ENCODE results near the gene NOS1.
A peak's percentile ranks its signal among the peaks of the same experiment; 100 is the strongest.
"Not testable (repeated sequence)": the region's sequence is repeated elsewhere in the genome, so short reads cannot be mapped to it uniquely, and the experiment has no call there.

Gene NOS1

DNA sequence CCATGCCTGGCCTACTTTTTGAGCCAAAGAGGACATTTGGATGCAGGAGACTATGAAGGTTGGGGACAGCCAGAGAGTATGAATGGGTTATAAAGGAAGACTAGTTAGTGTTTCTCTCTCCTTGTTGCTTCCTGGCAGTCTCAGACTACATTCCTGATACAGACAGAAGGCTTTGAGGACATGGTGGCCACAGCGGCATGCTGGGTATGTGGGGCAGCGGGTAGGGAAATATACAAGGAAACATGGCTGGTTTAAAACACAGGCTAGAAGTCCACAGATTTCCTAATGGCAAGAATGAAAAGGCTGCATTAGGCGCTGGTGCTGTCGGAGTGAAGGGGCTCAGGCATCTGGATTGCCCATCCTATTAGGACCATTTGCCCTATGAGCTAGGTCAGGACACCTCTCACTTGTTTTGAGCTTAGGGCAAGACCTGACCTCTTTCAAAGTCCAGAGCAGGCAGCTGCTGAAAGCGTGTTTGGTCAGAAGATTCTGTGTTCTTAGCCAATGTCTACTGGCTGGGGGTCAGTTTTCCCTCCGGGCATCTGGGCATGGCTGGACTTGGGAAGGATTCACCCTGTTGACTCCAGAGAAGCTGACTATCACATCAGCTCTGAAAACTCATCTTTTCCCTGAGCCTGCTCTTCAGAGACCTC, 151.0 kb downstream of the NOS1 start:
- no peak for DNase-seq (ENCODE audit: low read depth, low spot score)

DNA sequence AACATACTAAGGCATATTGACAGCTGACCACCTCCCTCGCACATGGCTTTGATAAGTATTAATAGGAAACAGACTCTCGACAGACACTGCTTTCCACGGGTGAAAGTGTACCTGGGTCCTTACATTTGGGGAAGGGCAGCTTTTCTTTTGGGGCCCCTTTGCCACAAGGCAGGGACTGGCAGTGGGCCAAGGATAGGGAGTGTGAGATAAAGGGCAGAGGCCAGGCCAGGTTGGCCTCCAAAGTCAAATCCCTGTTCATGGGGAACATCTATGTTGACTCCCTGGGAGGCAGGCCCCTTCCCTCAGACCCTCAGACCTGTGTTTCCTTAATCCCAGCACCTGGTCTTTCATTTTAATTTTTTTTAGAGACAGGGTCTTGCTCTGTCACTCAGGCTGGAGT, 151.8 kb downstream of the NOS1 start:
- no peak for DNase-seq (ENCODE audit: low read depth, low spot score)

DNA sequence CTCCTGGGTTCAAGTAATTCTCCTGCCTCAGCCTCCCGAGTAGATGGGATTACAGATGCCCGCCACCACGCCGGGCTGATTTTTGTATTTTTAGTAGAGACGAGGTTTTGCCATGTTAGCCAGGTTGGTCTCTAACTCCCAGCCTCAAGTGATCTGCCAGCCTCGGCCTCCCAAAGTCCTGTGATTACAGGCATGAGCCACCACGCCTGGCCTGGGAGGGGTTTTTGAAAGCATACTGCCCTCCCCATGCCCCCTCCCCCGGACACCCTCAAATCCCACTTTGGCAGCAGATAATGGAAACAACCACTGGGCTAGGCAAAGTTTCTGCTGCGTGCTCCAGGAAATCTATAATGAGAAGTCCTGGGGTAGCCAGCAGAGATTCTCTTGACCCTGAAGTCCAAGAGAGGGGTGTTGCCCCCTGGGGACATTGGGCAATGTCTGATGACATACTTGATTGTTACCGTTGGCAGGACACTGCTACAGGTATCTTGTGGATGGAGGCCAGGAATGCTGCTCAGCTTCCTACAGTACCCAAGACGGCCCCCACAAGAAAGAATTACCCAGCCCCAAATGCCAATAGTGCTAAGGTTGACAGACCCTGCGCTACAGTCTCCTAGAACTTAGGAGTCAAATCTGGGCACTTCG, 152.5 kb downstream of the NOS1 start:
- DNase-seq (ENCODE audit: low read depth, low spot score) = no peak

GRCh38 chr12:117208206-117208605, 153.2 kb downstream of the NOS1 start:
- DNase-seq (ENCODE audit: low read depth, low spot score) = no peak

- DNase-seq (ENCODE audit: low read depth, low spot score) = no peak
These were observed 153.8 kb downstream of the NOS1 start for GRCh38 chr12:117207675-117208074.

DNA sequence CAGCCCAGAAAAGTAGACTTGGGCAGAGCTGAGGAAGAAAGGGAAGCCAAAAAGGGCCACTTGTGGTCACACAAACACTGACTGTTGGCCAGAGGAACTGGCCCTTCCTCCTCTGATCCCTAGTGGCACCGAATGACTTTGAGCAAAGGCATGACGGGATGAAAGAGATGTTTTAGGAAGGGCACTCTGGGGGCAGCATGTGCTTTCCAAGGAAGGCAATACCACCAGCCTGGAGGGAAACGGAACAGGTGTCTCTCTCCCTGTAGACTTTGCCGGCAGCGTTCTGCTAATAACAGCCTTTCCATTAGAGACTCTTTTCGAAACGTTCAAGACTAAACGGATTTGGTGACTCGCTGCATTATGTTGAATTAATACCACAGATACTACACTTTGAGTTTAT, 158.9 kb downstream of the NOS1 start:
- no peak for DNase-seq (ENCODE audit: low read depth, low spot score)

GRCh38 chr12:117202033-117202432, 159.4 kb downstream of the NOS1 start:
- DNase-seq (ENCODE audit: low read depth, low spot score) = no peak

- not testable (repeated sequence) for DNase-seq (ENCODE audit: low read depth, low spot score)
These were observed 161.3 kb downstream of the NOS1 start for GRCh38 chr12:117199956-117200744.

DNA sequence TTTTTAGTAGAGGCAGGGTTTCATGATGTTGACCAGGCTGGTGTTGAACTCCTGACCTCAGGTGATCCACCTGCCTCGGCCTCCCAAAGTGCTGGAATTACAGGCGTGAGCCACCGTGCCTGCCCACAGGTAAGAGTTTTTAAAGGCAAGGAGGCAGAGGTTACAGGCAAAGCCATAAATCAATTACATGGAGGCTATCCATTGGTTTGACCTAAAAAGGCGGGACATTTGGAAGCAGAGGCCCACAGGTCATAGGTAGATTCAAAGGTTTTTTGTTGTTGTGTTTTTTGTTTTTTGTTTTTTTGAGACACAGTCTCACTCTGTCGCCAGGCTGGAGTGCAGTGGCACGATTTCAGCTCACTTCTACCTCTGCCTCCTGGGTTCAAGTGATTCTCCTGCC, 165.1 kb downstream of the NOS1 start:
- DNase-seq (ENCODE audit: low read depth, low spot score) = not testable (repeated sequence)

DNA sequence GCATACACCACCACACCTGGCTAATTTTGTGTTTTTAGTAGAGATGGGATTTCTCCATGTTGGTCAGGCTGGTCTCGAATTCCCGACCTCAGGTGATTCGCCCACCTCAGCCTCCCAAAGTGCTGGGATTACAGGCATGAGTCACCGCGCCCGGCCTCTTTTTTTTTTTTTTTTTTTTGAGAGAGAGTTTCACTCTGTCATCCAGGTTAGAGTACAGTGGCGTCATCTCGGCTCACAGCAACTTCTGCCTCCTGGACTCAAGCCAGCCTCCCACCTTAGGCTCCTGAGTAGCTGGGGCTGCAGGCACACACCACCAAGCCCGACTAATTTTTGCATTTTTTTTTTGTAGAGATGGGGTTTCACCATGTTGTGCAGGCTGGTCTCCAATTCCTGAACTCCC, 166.4 kb downstream of the NOS1 start:
- DNase-seq (ENCODE audit: low read depth, low spot score) = peak; percentile 28

DNA sequence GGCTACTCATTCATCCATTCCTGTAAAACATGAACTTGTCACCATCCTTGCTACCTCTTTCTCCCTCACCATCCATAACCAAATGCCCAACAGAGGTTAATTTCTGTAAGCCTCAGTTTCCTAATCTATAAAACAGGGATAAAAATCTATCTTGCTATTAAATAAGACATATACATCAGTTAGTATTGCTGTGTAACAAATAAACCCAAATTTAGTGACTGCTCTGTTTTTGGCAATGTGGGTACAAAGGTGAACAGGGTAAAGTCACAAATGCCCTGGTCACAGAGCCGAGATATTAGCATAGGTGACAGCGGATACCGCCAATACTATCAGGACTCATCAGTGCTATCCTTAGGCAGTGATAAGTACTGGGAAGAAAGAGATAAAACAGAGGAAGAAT, 167.5 kb downstream of the NOS1 start:
- no peak for DNase-seq (ENCODE audit: low read depth, low spot score)

- not testable (repeated sequence) for DNase-seq (ENCODE audit: low read depth, low spot score)
These were observed 168.8 kb downstream of the NOS1 start for GRCh38 chr12:117192581-117192980.

DNA sequence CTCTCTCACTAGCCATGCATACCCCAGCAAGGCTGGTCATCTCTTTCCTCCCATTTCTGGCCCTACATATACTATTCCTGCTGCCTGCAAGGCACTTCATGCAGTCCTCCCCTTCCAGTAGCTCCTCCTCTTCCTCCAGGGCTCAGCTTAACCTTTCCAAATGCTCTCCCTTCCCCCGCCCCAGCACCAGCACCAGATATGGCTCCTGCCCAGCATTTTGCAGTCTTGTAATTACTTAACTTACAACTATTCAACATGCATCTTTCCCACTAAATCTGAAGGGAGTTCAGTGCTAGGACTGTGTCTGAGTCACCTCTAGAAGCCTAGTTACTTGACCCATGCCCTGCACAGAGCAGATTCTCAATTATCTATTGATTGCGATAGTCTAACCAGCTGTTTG, 169.4 kb downstream of the NOS1 start:
- peak; percentile 45 for DNase-seq (ENCODE audit: low read depth, low spot score)

DNA sequence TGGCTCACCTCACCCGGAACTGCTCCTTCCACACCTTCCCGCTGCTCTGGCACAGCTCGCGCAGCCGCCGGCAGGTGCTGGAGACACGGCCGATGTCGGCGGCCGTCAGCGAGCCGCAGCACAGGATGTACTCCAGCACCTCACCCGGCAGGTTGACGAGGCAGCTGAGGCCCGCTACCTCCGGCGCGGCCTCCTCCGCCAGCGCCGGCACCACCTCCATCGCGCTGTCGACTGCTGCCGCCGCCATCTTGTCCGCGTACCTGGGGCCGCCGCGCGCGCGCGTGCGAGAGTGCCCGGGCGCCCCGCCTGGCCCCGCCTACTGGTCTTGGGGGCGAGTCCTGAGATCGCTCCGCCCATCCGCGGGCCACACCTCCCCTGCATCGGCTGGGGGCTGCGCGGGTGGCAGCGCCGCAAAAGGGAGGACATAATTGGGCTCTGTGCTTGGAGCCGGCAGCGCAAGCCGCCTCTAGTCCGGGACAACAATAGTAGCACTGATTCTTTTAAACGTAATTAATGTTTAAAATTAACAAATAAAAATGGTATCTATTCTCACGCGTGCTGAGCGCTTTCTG, 171.1 kb downstream of the NOS1 start, which contains the start of gene FBXO21:
Gene FBXO21, minus strand, starts transcription at position 261 of the 572 bp plus-strand sequence. Its CDS starts 14 bp downstream, at position 247.
- peak; percentile 95 for DNase-seq (ENCODE audit: low read depth, low spot score)

DNA sequence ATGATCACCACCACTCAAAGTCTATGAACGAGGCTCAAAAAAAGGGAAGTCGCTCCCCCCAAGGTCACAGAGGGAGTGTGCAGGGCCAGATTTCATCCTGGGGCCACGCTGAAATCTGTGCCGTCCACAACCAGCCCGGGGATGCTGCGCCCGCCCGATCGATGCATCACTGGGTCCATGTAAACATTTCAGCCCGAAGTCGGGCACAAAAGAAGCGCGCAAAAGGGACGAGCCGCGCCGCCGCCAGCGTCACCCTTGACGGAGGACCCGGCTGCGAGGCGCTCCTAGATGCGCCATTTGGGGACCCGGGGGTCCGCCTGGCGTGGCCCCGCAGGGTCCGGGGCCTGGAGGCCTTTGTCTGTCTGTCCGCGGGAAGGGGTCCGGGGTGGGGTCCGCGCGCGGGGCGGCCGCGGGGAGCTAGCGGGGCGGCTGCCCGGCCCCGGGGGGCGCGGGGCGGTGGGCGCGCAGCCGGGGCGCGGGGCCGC, 171.7 kb downstream of the NOS1 start:
- peak; percentile 52 for DNase-seq (ENCODE audit: low read depth, low spot score)

- peak; percentile 54 for DNase-seq (ENCODE audit: low read depth, low spot score)
These were observed 172.3 kb downstream of the NOS1 start for GRCh38 chr12:117188961-117189724.

- DNase-seq (ENCODE audit: low read depth, low spot score) = no peak
These were observed 173.2 kb downstream of the NOS1 start for GRCh38 chr12:117188121-117188665.

- no peak for DNase-seq (ENCODE audit: low read depth, low spot score)
These were observed 174.0 kb downstream of the NOS1 start for GRCh38 chr12:117187421-117187820.

DNA sequence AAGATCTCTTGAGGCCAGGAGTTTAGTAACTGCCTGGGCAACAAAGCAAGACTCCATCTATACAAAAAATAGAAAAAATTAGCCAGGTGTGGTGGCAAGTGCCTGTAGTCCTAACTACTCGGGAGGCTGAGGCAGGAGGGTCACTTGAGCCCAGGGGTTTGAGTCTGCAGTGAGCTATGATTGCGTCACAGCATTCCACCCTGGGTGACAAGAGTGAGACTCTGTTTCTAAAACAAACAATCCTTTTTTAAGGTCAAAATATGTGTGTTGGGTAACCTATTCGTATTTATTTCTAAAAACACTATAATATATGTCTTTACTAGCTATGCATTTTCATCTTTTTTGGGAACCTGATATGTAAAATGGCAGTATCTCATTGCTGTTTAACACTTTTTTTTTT, 178.6 kb downstream of the NOS1 start:
- no peak for DNase-seq (ENCODE audit: low read depth, low spot score)

DNA sequence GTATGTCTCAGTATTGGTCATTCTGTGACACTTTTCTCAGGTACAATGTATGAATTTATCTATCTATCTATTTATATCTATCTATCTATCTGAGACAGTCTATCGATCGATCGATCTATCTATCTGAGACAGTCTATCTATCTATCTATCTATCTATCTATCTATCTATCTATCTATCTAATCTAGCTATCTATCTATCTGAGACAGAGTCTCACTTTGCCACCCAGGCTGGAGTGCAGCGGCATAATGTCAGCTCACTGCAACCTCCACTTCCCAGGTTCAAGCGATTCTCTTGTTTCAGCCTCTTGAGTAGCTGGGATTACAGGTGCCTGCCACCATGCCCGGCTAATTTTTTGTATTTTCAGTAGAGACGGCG, 180.0 kb downstream of the NOS1 start:
- DNase-seq (ENCODE audit: low read depth, low spot score) = not testable (repeated sequence)

All from ELF-1 (cell line).